ENCODE results near the gene HSPA5.
"Not testable (repeated sequence)": the region's sequence is repeated elsewhere in the genome, so short reads cannot be mapped to it uniquely, and the experiment has no call there.

The HSPA5 gene

GRCh38 chr9:125241000-125241862 lies at the start of gene HSPA5:
Gene HSPA5, minus strand, starts transcription at chr9:125241343. Its CDS starts 217 bp downstream, at chr9:125241126.
- peak; percentile 100 for DNase-seq (ENCODE audit: low read depth in 2 of 2)

- not testable (repeated sequence) for DNase-seq (ENCODE audit: low read depth in 2 of 2)
Measured at GRCh38 chr9:125286935-125287433, 45.8 kb upstream of the HSPA5 start.

GRCh38 chr9:125284855-125285254 lies 43.7 kb upstream of the HSPA5 start:
- no peak for DNase-seq (ENCODE audit: low read depth in 2 of 2)

- DNase-seq (ENCODE audit: low read depth in 2 of 2): no peak
Measured at GRCh38 chr9:125280945-125281344, 39.8 kb upstream of the HSPA5 start.

GRCh38 chr9:125277411-125277810 lies 36.3 kb upstream of the HSPA5 start:
- no peak for DNase-seq (ENCODE audit: low read depth in 2 of 2)

GRCh38 chr9:125276771-125277170 lies 35.6 kb upstream of the HSPA5 start:
- no peak for DNase-seq (ENCODE audit: low read depth in 2 of 2)

GRCh38 chr9:125272697-125273096 lies 31.6 kb upstream of the HSPA5 start:
- DNase-seq (ENCODE audit: low read depth in 2 of 2): no peak

GRCh38 chr9:125271081-125271480 lies 29.9 kb upstream of the HSPA5 start:
- DNase-seq (ENCODE audit: low read depth in 2 of 2): no peak

GRCh38 chr9:125269014-125269397 lies 27.9 kb upstream of the HSPA5 start:
- no peak for DNase-seq (ENCODE audit: low read depth in 2 of 2)

- DNase-seq (ENCODE audit: low read depth in 2 of 2): no peak
Measured at GRCh38 chr9:125268394-125269013, 27.4 kb upstream of the HSPA5 start.

- DNase-seq (ENCODE audit: low read depth in 2 of 2): not testable (repeated sequence)
Measured at GRCh38 chr9:125264068-125264467, 22.9 kb upstream of the HSPA5 start.

GRCh38 chr9:125262294-125262991 lies 21.3 kb upstream of the HSPA5 start:
- DNase-seq (ENCODE audit: low read depth in 2 of 2): no peak

GRCh38 chr9:125261501-125262293 lies 20.6 kb upstream of the HSPA5 start, which contains the start of gene GAPVD1:
Gene GAPVD1, plus strand, starts transcription at chr9:125261826. Its CDS starts 37,096 bp downstream, at chr9:125298922.
- DNase-seq (ENCODE audit: low read depth in 2 of 2): peak; percentile 72 to 77

- DNase-seq (ENCODE audit: low read depth in 2 of 2): no peak
Measured at GRCh38 chr9:125260561-125260960, 19.4 kb upstream of the HSPA5 start.

GRCh38 chr9:125258832-125259534 lies 17.8 kb upstream of the HSPA5 start:
- no peak for DNase-seq (ENCODE audit: low read depth in 2 of 2)

GRCh38 chr9:125258160-125258785 lies 17.1 kb upstream of the HSPA5 start:
- no peak for DNase-seq (ENCODE audit: low read depth in 2 of 2)

- no peak for DNase-seq (ENCODE audit: low read depth in 2 of 2)
Measured at GRCh38 chr9:125255781-125256391, 14.7 kb upstream of the HSPA5 start.

GRCh38 chr9:125254231-125254630 lies 13.1 kb upstream of the HSPA5 start:
- no peak for DNase-seq (ENCODE audit: low read depth in 2 of 2)

- DNase-seq (ENCODE audit: low read depth in 2 of 2): no peak
Measured at GRCh38 chr9:125246261-125246667, 5.1 kb upstream of the HSPA5 start.

- no peak for DNase-seq (ENCODE audit: low read depth in 2 of 2)
Measured at GRCh38 chr9:125243792-125244260, 2.7 kb upstream of the HSPA5 start.
